GM19372 (cell line): ENCODE data around the gene XRCC6.
"Not testable (repeated sequence)": the region's sequence is repeated elsewhere in the genome, so short reads cannot be mapped to it uniquely, and the experiment has no call there.

Experiments used
- ATAC-seq: cut with Tn5 transposase; IDR thresholded peaks from one replicate; pipeline ENCODE4 v1.9.1; 2021; ENCODE audit warnings: mild to moderate bottlenecking, low read depth, moderate library complexity; ENCODE audit not compliant: unreplicated experiment

The XRCC6 gene

GRCh38 chr22:41648432-41648831 lies 27.3 kb downstream of the XRCC6 start:
- ATAC-seq, result no peak

GRCh38 chr22:41650229-41650628 lies 29.1 kb downstream of the XRCC6 start:
- no peak for ATAC-seq

GRCh38 chr22:41650821-41651220 lies 29.7 kb downstream of the XRCC6 start:
- ATAC-seq, result no peak

DNA sequence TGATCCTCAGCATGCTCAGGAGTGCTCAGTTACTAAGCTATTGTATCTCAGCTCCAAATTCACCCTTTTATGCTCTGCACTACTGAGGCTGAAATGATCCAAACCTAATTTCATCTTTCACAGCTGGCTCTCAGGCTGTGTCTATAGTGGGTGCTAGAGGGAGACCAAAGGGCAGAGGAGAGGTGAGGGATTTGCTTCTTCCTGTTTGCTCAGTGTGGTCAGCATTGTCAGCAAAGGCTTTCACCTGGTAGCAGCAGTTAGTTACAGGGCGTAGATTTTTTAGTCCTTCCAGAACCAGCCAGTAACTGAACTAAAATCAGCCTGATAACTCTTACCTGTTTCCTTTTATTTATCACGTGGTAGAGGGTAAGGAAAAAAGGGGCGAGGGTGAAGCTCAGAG lies 33.2 kb downstream of the XRCC6 start:
- no peak for ATAC-seq

- ATAC-seq, result no peak
These were observed 35.5 kb downstream of the XRCC6 start for GRCh38 chr22:41656556-41656955.

GRCh38 chr22:41657709-41658108 lies 36.6 kb downstream of the XRCC6 start:
- ATAC-seq, result no peak

GRCh38 chr22:41658869-41659268 lies 37.8 kb downstream of the XRCC6 start:
- no peak for ATAC-seq

DNA sequence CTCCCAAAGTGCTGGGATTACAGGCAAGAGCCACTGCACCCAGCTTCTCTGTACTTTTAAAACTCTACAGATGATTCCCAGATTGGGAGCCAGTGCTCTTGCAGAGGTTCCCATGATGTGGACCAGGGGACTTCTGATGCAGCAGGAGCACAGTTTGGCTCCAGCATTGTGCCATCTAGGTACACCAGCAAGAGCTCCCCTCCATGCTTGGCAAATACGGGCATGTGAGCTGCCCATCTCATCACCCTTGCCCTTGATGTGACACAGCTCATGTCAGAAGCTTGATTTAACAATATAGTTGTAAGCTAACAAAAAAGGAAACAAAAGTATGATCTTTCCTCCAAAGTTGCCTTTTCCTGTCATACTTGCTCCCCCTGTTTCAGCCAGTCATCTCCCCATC lies 38.8 kb downstream of the XRCC6 start:
- ATAC-seq, result no peak

- ATAC-seq, result no peak
These were observed 39.3 kb downstream of the XRCC6 start for GRCh38 chr22:41660416-41660815.

DNA sequence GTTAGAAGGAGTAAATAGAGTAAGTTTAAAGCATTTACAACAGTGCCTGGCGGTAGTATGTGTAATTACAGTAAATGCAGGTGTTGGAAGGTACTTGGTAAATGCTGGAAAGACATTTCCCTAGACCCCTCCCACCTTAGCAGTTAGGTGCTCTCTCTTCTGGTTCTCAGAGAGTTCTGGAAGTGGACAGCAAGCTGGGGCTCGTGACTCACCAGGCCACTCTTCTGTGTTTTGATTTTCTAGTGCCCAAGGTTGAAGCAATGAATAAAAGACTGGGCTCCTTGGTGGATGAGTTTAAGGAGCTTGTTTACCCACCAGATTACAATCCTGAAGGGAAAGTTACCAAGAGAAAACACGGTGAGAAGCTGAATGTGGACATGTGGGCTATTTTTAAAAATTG lies 40.0 kb downstream of the XRCC6 start:
- no peak for ATAC-seq

DNA sequence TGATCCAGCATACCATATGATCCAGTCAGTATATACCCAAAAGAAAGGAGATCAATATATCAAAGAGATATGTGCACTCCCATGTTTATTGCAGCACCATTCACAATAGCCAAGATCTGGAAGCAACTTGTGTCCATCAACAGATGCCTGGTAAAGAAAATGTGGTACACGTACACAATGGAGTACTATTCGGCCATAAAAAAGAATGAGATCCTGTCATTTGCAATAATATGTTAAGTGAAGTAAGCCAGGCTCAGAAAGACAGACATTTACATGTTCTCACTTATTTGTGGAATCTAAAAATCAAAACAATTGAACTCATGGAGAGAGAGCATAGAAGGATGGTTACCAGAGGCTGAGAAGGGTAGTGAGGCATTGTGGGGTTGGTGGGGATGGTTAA lies 40.6 kb downstream of the XRCC6 start:
- no peak for ATAC-seq

GRCh38 chr22:41663594-41663993 lies 42.5 kb downstream of the XRCC6 start:
- ATAC-seq, result not testable (repeated sequence)

- ATAC-seq, result no peak
These were observed 43.4 kb downstream of the XRCC6 start for GRCh38 chr22:41664490-41664889.

GRCh38 chr22:41664951-41665350 lies 43.9 kb downstream of the XRCC6 start:
- ATAC-seq, result no peak

- ATAC-seq, result no peak
These were observed 48.1 kb downstream of the XRCC6 start for GRCh38 chr22:41668971-41669911.

GRCh38 chr22:41672096-41672495 lies 51.0 kb downstream of the XRCC6 start:
- not testable (repeated sequence) for ATAC-seq

- no peak for ATAC-seq
These were observed 51.9 kb downstream of the XRCC6 start for GRCh38 chr22:41672780-41673509.

- no peak for ATAC-seq
These were observed 53.8 kb downstream of the XRCC6 start for GRCh38 chr22:41674846-41675340.

DNA sequence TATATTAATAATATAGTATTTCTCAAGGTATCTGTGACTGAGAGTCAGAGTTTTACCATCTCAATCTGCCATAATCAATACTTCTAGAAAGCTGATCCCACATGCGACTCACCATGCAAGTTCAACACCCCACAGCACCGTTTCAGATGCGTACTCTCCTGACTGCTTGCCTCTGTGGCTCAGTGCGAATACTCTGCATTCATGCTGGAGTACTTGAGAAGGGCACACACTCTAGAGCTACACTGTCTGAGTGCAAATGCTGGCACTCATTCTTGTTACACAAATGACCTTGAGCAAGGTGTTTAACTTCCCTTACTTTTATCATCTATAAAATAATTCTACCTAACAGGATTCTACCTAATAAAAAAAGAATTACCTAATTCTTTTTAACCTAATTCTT lies 55.0 kb downstream of the XRCC6 start:
- ATAC-seq, result no peak

- ATAC-seq, result no peak
These were observed 60.5 kb downstream of the XRCC6 start for GRCh38 chr22:41681616-41682015.

DNA sequence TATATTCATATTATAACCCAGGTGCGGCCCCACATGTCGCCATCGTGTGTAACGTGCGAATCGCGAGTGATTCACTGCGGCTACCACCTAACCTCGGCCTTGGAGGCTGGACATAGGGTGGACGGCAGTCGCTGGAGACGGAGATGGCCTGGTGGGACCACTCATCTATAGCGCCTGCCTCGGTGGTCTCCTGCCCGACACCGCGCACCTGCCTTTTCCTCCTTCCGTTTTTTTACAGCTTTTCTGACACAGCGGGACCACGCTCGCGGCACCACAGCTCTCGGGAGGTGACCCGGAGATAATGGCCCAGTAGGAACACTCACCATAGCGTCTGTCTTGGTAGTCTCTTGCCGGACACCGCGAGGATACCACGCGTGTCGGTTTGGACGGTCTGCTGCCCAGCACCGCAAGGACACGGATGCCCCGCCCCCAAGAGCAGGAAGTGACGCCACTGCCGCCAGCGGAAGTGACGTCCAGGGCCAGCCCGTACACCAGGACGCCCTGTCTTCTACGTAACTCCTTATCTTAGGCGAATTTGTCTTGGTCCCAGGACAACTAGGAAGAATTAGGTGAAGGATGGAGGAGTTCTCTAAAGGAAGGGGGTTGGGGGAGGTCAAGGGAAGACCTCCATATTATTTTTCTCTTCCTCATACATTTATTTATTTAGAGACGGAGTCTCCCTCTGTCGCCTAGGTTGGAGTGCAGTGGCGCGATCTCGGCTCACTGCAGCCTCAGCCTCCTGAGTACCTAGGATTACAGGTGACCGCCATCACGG lies 61.1 kb downstream of the XRCC6 start:
- peak; percentile 70 for ATAC-seq
